ENCODE data around the gene PRPSAP2.
A peak's percentile ranks its signal among the peaks of the same experiment; 100 is the strongest.

PRPSAP2 gene

DNA sequence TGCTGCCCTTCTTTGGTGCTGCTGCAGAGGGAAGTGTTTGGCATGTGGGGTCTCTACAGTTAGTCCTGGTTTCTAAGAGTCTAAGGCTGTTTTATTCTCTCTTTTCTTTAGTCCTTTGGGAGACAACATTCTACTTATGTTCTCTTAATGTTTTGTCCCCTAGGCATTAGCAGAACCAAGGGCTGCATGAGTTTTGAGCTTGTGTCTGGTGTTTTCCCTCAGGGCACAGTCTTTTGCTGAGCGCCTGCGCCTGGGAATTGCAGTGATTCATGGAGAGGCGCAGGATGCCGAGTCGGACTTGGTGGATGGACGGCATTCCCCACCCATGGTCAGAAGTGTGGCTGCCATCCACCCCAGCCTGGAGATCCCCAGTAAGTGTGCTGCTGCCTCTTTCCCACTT lies 53.0 kb downstream of the PRPSAP2 start:
- H2AFZ ChIP-seq (ENCODE audit: low read depth, low read length, severe bottlenecking), result no peak overlapping the region
- no peak for TF ChIP-seq EZH2phosphoT487 (conservative IDR thresholded peaks at IDR 0.05; ENCODE audit: low read length)
- TF ChIP-seq, protein P1, sequence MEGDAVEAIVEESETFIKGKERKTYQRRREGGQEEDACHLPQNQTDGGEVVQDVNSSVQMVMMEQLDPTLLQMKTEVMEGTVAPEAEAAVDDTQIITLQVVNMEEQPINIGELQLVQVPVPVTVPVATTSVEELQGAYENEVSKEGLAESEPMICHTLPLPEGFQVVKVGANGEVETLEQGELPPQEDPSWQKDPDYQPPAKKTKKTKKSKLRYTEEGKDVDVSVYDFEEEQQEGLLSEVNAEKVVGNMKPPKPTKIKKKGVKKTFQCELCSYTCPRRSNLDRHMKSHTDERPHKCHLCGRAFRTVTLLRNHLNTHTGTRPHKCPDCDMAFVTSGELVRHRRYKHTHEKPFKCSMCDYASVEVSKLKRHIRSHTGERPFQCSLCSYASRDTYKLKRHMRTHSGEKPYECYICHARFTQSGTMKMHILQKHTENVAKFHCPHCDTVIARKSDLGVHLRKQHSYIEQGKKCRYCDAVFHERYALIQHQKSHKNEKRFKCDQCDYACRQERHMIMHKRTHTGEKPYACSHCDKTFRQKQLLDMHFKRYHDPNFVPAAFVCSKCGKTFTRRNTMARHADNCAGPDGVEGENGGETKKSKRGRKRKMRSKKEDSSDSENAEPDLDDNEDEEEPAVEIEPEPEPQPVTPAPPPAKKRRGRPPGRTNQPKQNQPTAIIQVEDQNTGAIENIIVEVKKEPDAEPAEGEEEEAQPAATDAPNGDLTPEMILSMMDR (IDR thresholded peaks at IDR 0.05; ENCODE audit: insufficient read depth, low read length, poor library complexity, severe bottlenecking), result no peak
- no peaks in the 10 kb centered on the region for H3K9me3 ChIP-seq (ENCODE audit: insufficient read depth, low read length)
- H3K27ac ChIP-seq (ENCODE audit: low read depth, low read length), result no peak overlapping the region
- no peaks in the 10 kb centered on the region; the same call in none of the 2 replicates for H3K79me2 ChIP-seq (ENCODE audit: insufficient read depth, low read length)
- H4K20me1 ChIP-seq (ENCODE audit: low read depth, low read length), result no peaks in the 10 kb centered on the region
- H3K36me3 ChIP-seq (ENCODE audit: low read length), result peaks cover 34% of the 10 kb centered on the region
- peaks cover 4% of the 10 kb centered on the region; the same call in 1 of the 2 replicates for H3F3A ChIP-seq (ENCODE audit: insufficient read depth)
- H3K4me3 ChIP-seq (ENCODE audit: insufficient read depth, low read length, poor library complexity, severe bottlenecking), result no peak overlapping the region
- no peaks in the 10 kb centered on the region for H3K27me3 ChIP-seq (ENCODE audit: low read length)
- no peaks in the 10 kb centered on the region for H3K9me2 ChIP-seq (replicated peaks; ENCODE audit: insufficient read depth, low read length)
- H3K4me2 ChIP-seq (ENCODE audit: low read depth, low read length, poor library complexity, severe bottlenecking), result no peak overlapping the region
- H3K9ac ChIP-seq (ENCODE audit: low read length), result no peak overlapping the region

DNA sequence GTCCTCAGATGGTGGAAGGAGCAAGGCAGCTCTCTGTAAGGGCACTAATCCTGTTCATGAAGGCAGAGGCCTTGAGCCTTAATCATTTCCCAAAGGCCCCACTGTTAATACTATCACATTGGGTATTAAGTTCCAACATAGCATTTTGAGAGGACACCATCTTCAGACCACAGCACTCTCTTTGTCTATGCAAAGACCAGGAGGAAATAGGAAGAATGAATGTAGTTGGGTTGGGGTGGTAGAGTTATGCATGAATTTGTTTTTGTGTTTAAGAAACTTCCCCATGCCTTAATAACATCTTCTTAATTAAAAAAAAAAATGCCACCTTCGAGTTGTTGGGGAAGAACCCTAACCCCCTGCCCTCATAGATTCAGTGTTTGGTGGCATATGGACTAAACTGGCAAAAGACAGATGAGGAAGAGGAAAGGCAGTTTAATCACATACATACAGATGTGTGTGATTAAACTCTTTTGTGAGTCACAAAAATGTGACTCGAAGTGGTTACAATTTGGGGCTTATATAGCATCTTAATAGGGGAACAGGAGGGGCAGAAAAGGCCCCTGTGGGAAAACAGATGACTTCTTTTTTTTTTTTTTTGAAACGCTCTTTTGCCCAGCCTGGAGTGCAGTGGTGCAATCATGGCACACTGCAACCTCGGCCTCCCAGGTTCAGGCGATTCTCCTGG lies 59.0 kb downstream of the PRPSAP2 start:
- Histone ChIP-seq H3K9me2 (replicated peaks; ENCODE audit: insufficient read depth, low read length) (no peaks in the 10 kb centered on the region), H3K36me3 (ENCODE audit: low read length) (peaks cover 14% of the 10 kb centered on the region), H3F3A (ENCODE audit: insufficient read depth) (peaks cover 47% of the 10 kb centered on the region), H3K79me2 (ENCODE audit: insufficient read depth, low read length) (peaks cover 12% of the 10 kb centered on the region; the same call in 1 of the 2 replicates), H3K4me3 (ENCODE audit: insufficient read depth, low read length, poor library complexity, severe bottlenecking) (no peak overlapping the region), H2AFZ (ENCODE audit: low read depth, low read length, severe bottlenecking) (no peak overlapping the region), H3K4me2 (ENCODE audit: low read depth, low read length, poor library complexity, severe bottlenecking) (peak overlapping the region; percentile 19), H3K9me3 (ENCODE audit: insufficient read depth, low read length) (no peaks in the 10 kb centered on the region), H3K27ac (ENCODE audit: low read depth, low read length) (peak overlapping the region; percentile 67), H3K27me3 (ENCODE audit: low read length) (no peaks in the 10 kb centered on the region), H3K9ac (ENCODE audit: low read length) (no peak overlapping the region; the same call in 1 of the 2 replicates), H4K20me1 (ENCODE audit: low read depth, low read length) (no peaks in the 10 kb centered on the region)
- TF ChIP-seq EZH2phosphoT487 (conservative IDR thresholded peaks at IDR 0.05; ENCODE audit: low read length), result no peak
- TF ChIP-seq, protein P1 (IDR thresholded peaks at IDR 0.05; ENCODE audit: insufficient read depth, low read length, poor library complexity, severe bottlenecking), result no peak

DNA sequence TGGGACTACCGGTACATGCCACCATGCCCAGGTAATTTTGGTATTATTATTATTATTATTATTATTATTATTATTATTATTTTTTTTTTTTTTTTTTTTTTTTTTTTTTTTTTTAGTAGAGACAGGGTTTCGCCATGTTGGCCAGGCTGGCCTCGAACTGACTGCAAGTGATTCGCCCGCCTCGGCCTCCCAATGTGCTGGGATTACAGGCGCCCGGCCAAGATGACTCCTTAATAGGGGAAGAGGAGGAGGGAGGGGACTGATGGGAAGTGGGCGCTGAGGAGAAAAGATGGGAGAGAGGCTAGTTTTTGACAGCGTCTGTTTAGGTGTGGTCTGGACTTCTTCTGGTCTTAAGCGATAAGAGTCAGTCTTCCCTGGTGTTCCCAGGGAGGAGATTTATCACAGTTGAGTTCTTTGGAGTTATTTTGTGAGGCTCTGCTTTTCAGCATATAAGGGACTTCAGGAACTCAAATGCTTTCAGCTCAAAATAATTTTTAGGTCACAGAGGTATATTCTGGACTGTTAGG lies 59.6 kb downstream of the PRPSAP2 start:
- H3K27me3 ChIP-seq (ENCODE audit: low read length), result no peaks in the 10 kb centered on the region
- TF ChIP-seq EZH2phosphoT487 (conservative IDR thresholded peaks at IDR 0.05; ENCODE audit: low read length), result no peak
- TF ChIP-seq, protein P1 (IDR thresholded peaks at IDR 0.05; ENCODE audit: insufficient read depth, low read length, poor library complexity, severe bottlenecking), result no peak
- H3K9me3 ChIP-seq (ENCODE audit: insufficient read depth, low read length), result no peaks in the 10 kb centered on the region
- peaks cover 18% of the 10 kb centered on the region for H3K79me2 ChIP-seq (ENCODE audit: insufficient read depth, low read length)
- H3K9me2 ChIP-seq (replicated peaks; ENCODE audit: insufficient read depth, low read length), result no peaks in the 10 kb centered on the region
- H2AFZ ChIP-seq (ENCODE audit: low read depth, low read length, severe bottlenecking), result no peak overlapping the region
- peaks cover 53% of the 10 kb centered on the region for H3F3A ChIP-seq (ENCODE audit: insufficient read depth)
- no peaks in the 10 kb centered on the region for H4K20me1 ChIP-seq (ENCODE audit: low read depth, low read length)
- H3K4me3 ChIP-seq (ENCODE audit: insufficient read depth, low read length, poor library complexity, severe bottlenecking), result no peak overlapping the region
- H3K36me3 ChIP-seq (ENCODE audit: low read length), result peaks cover 9% of the 10 kb centered on the region
- H3K27ac ChIP-seq (ENCODE audit: low read depth, low read length), result peak overlapping the region; percentile 24; the same call in 1 of the 2 replicates
- no peak overlapping the region for H3K4me2 ChIP-seq (ENCODE audit: low read depth, low read length, poor library complexity, severe bottlenecking)
- no peak overlapping the region for H3K9ac ChIP-seq (ENCODE audit: low read length)

Measured in SU-DHL-6 (cell line).